Measurements from ENCODE around the gene TSPAN9. TPM values are rescaled to one million over a fixed set of nuclear protein-coding genes. Genes with fewer than 3 reads are reported as not detected.
A peak's percentile ranks its signal among the peaks of the same experiment; 100 is the strongest.

Gene TSPAN9
- total RNA-seq, 1 donor from 2014 or later = 31.7 TPM

GRCh38 chr12:3238196-3238595 lies 161.0 kb downstream of the TSPAN9 start:
- Mint-ChIP-seq H3K4me3 (no peak overlapping the region), H3K27me3 (peaks cover 20% of the 10 kb centered on the region), H3K36me3 (no peaks in the 10 kb centered on the region), H3K4me1 (ENCODE audit: unreplicated experiment) (peaks cover 19% of the 10 kb centered on the region), H3K27ac (peak overlapping the region; percentile 44), H3K9me3 (no peaks in the 10 kb centered on the region)
- DNase-seq (ENCODE audit: extremely low spot score, unreplicated experiment) = no peak
- TF ChIP-seq CTCF (conservative IDR thresholded peaks at IDR 0.05) = no peak

GRCh38 chr12:3241621-3242020 lies 164.4 kb downstream of the TSPAN9 start:
- H3K4me1 Mint-ChIP-seq (ENCODE audit: unreplicated experiment) = peaks cover 12% of the 10 kb centered on the region
- no peak for TF ChIP-seq CTCF (conservative IDR thresholded peaks at IDR 0.05)
- H3K27ac Mint-ChIP-seq = no peak overlapping the region
- no peaks in the 10 kb centered on the region for H3K9me3 Mint-ChIP-seq
- H3K4me3 Mint-ChIP-seq = no peak overlapping the region
- H3K27me3 Mint-ChIP-seq = peaks cover 13% of the 10 kb centered on the region
- peaks cover 7% of the 10 kb centered on the region for H3K36me3 Mint-ChIP-seq
- DNase-seq (ENCODE audit: extremely low spot score, unreplicated experiment) = no peak

- H3K9me3 Mint-ChIP-seq = no peaks in the 10 kb centered on the region
- peaks cover 9% of the 10 kb centered on the region for H3K27me3 Mint-ChIP-seq
- no peak for TF ChIP-seq CTCF (conservative IDR thresholded peaks at IDR 0.05)
- H3K27ac Mint-ChIP-seq = no peak overlapping the region
- no peak for DNase-seq (ENCODE audit: extremely low spot score, unreplicated experiment)
- no peak overlapping the region for H3K4me3 Mint-ChIP-seq
- peaks cover 11% of the 10 kb centered on the region for H3K36me3 Mint-ChIP-seq
- peaks cover 8% of the 10 kb centered on the region for H3K4me1 Mint-ChIP-seq (ENCODE audit: unreplicated experiment)
These were observed 165.2 kb downstream of the TSPAN9 start for GRCh38 chr12:3242199-3242863.

- no peak for TF ChIP-seq CTCF (conservative IDR thresholded peaks at IDR 0.05)
- no peak overlapping the region for H3K4me3 Mint-ChIP-seq
- no peak overlapping the region for H3K27ac Mint-ChIP-seq
These were observed 166.4 kb downstream of the TSPAN9 start for GRCh38 chr12:3243376-3244084.

GRCh38 chr12:3244219-3244750 lies 167.1 kb downstream of the TSPAN9 start:
- TF ChIP-seq CTCF (conservative IDR thresholded peaks at IDR 0.05) = no peak
- H3K4me1 Mint-ChIP-seq (ENCODE audit: unreplicated experiment) = peaks cover 4% of the 10 kb centered on the region
- H3K4me3 Mint-ChIP-seq = no peak overlapping the region
- DNase-seq (ENCODE audit: extremely low spot score, unreplicated experiment) = no peak
- peaks cover 16% of the 10 kb centered on the region for H3K36me3 Mint-ChIP-seq
- no peak overlapping the region for H3K27ac Mint-ChIP-seq
- H3K27me3 Mint-ChIP-seq = peaks cover 4% of the 10 kb centered on the region
- no peaks in the 10 kb centered on the region for H3K9me3 Mint-ChIP-seq

More at GRCh38 chr12:3243376-3244084, 166.4 kb downstream of the TSPAN9 start:
- no peaks in the 10 kb centered on the region for H3K4me1 Mint-ChIP-seq (ENCODE audit: unreplicated experiment)
- DNase-seq (ENCODE audit: extremely low spot score, unreplicated experiment) = no peak
- peaks cover 5% of the 10 kb centered on the region for H3K27me3 Mint-ChIP-seq
- H3K36me3 Mint-ChIP-seq = peaks cover 11% of the 10 kb centered on the region
- no peaks in the 10 kb centered on the region for H3K9me3 Mint-ChIP-seq

All from type B pancreatic cell (in vitro differentiated cells).